CD8-positive, alpha-beta memory T cell (primary cell): ENCODE results near the gene KRT40. TPM values are rescaled to one million over a fixed set of nuclear protein-coding genes. Genes with fewer than 3 reads are reported as not detected.
"Not testable (repeated sequence)": the region's sequence is repeated elsewhere in the genome, so short reads cannot be mapped to it uniquely, and the experiment has no call there.

Experiments
- CTCF ChIA-PET: fragments of 350-600 bp; sonication (Branson Sonifier 250); formaldehyde crosslinking; loops from one replicate; lab custom pipeline; 2021; ENCODE audit warnings: antibody characterized with exemption; lab: Charles Lee
- POLR2A ChIA-PET: fragments of 350-600 bp; sonication (Branson Sonifier 250); formaldehyde crosslinking; loops from one replicate; lab custom pipeline; 2021; ENCODE audit warnings: antibody characterized with exemption; lab: Charles Lee
- DNase-seq, 5 donors: peaks; one replicate each; pipeline versions ENCODE4 v3.0.0 to v3.0.0-alpha.2; 2020 to 2022; ENCODE audit warnings: mixed read lengths in 1 of 5
- H3K27ac ChIP-seq: one replicate; pipeline ENCODE4 v1.7.0; 2013; ENCODE audit warnings: low read depth, mild to moderate bottlenecking, low read length, moderate library complexity
- H3K27me3 ChIP-seq: 2 replicates; pipeline ENCODE4 v1.7.0; 2013; ENCODE audit warnings: low read length, mild to moderate bottlenecking; ENCODE audit not compliant: insufficient read depth, poor library complexity, severe bottlenecking
- H3K36me3 ChIP-seq: 2 replicates; pipeline ENCODE4 v1.7.0; 2013; ENCODE audit warnings: mild to moderate bottlenecking, low read length, moderate library complexity; ENCODE audit not compliant: insufficient read depth
- H3K4me1 ChIP-seq: 2 replicates; pipeline ENCODE4 v1.7.0; 2013; ENCODE audit warnings: mild to moderate bottlenecking, low read length, moderate library complexity; ENCODE audit not compliant: insufficient read depth
- H3K4me3 ChIP-seq: 2 replicates; pipeline ENCODE4 v1.7.0; 2013; ENCODE audit warnings: mild to moderate bottlenecking, low read length
- H3K9me3 ChIP-seq: 2 replicates; pipeline ENCODE4 v1.7.0; 2013; ENCODE audit warnings: mild to moderate bottlenecking, low read length
- H3K27ac Mint-ChIP-seq, 8 donors: one replicate each; pipeline ENCODE4 v1.8.0; 2020 to 2021; ENCODE audit warnings: mixed read lengths in 8 of 8, mild to moderate bottlenecking in 6 of 8, inconsistent platforms in 3 of 8, moderate library complexity in 3 of 8
- H3K27me3 Mint-ChIP-seq, 2 donors: one replicate each; pipeline ENCODE4 v1.8.0; 2020 to 2021; ENCODE audit warnings: mixed read lengths in 2 of 2, mild to moderate bottlenecking in 1 of 2, moderate library complexity in 1 of 2
- H3K36me3 Mint-ChIP-seq, 3 donors: one replicate each; pipeline ENCODE4 v1.8.0; 2020 to 2021; ENCODE audit warnings: mixed read lengths in 3 of 3, inconsistent platforms in 1 of 3, mild to moderate bottlenecking in 1 of 3
- H3K4me1 Mint-ChIP-seq, 3 donors: one replicate each; pipeline ENCODE4 v1.8.0; 2020 to 2021; ENCODE audit warnings: mixed read lengths in 3 of 3, inconsistent platforms in 1 of 3, mild to moderate bottlenecking in 1 of 3
- H3K4me3 Mint-ChIP-seq, 7 donors: one replicate each; pipeline ENCODE4 v1.8.0; 2020 to 2021; ENCODE audit warnings: mixed read lengths in 7 of 7, mild to moderate bottlenecking in 6 of 7, moderate library complexity in 4 of 7, inconsistent platforms in 2 of 7
- H3K9me3 Mint-ChIP-seq, 5 donors: one replicate each; pipeline ENCODE4 v1.8.0; 2020 to 2022; ENCODE audit warnings: mixed read lengths in 5 of 5, mild to moderate bottlenecking in 3 of 5, moderate library complexity in 2 of 5, inconsistent platforms in 1 of 5
- polyA plus RNA-seq: library from polyadenylated mRNA; unstranded; fragments of 300-500 nt; fragmentation: Illumina TruSeq; gene quantifications from one replicate; pipeline ENCODE4 v1.2.3, GENCODE V29; 2021
- total RNA-seq, 2 experiments: library from RNA; stranded (reverse); gene quantifications; one replicate each; pipeline ENCODE4 v1.2.3, GENCODE V29; 2021

The KRT40 gene
- total and polyA plus RNA-seq, 3 experiments from 2014 or later = not detected

DNA sequence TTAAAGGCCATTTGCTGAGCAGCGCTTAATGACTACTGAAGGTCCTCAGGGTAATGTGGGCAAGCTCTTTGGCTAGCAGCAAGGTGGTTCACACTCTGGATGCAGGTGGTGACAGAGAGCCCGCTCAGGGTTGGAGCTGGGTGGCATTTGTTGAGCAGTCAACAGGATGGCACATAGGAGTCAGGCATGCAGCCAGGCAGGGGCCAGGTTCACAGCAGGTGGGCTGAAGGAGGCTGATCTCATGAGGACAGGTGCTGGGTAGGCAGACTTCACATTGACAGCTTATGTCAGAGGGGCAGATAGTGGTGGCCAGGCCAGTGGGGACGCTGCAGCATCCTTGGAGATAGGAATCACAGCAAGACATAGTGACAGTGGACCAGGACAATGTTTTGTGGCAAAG, 20.3 kb upstream of the KRT40 start:
- H3K36me3 ChIP-seq = no peaks in the 10 kb centered on the region
- no peak overlapping the region for H3K27ac Mint-ChIP-seq
- peaks cover 2% of the 10 kb centered on the region for H3K27me3 ChIP-seq
- no peak overlapping the region for H3K4me3 Mint-ChIP-seq
- ChIA-PET POLR2A (no interaction called here), CTCF (no interaction called here)
- H3K27me3 Mint-ChIP-seq = peaks cover 17 to 49% of the 10 kb centered on the region in 2 donors
- no peaks in the 10 kb centered on the region for H3K36me3 Mint-ChIP-seq
- H3K9me3 ChIP-seq = no peaks in the 10 kb centered on the region
- no peak overlapping the region for H3K4me3 ChIP-seq
- no peak for DNase-seq
- no peaks in the 10 kb centered on the region for H3K9me3 Mint-ChIP-seq
- no peaks in the 10 kb centered on the region for H3K4me1 ChIP-seq
- H3K27ac ChIP-seq = no peak overlapping the region
- no peaks in the 10 kb centered on the region for H3K4me1 Mint-ChIP-seq

DNA sequence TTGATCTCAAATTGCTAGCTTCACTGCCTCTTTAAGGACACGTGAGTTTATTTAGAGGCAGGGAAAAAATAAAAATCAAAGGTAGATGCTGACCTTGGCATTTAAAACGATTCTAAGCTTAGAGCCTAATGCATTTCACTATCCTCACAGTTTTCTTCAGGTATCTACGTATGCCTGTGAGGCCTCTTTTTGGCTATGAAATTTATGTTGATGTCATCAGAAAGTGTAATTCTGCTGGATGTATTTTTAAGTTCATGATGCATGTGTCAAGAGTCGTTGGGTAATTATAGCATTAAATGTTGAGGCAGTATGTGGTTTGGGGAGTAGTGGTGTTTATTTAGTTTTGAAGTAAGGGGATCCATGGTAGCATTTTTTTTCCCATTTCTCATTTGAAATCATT, 19.8 kb upstream of the KRT40 start:
- Histone ChIP-seq H3K9me3 (no peaks in the 10 kb centered on the region), H3K36me3 (no peaks in the 10 kb centered on the region), H3K27ac (no peak overlapping the region), H3K27me3 (no peaks in the 10 kb centered on the region), H3K4me3 (no peak overlapping the region), H3K4me1 (no peaks in the 10 kb centered on the region)
- ChIA-PET POLR2A (no interaction called here), CTCF (no interaction called here)
- H3K36me3 Mint-ChIP-seq = no peaks in the 10 kb centered on the region
- no peak for DNase-seq
- no peak overlapping the region for H3K27ac Mint-ChIP-seq
- no peak overlapping the region for H3K4me3 Mint-ChIP-seq
- no peaks in the 10 kb centered on the region for H3K4me1 Mint-ChIP-seq
- H3K9me3 Mint-ChIP-seq = no peaks in the 10 kb centered on the region
- peaks cover 19 to 53% of the 10 kb centered on the region in 2 donors for H3K27me3 Mint-ChIP-seq

DNA sequence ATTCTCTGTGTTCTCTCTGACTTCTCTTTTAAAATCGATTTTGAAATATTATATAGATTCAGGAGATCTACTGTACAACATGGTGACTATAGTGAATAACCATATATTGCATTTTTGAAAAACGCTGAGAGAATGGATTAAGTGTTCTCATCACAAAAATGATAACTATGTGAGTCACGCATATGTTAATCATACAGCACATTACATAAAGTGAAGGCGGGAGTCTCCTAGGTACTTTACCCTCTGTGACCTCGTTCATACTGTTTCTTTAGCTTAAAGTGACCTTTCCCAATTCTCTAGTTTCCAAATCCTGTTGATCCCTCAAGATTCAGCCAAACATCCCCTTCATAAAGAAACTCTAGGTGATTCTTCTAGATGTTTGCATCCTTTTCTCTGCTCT, 18.7 kb upstream of the KRT40 start:
- H3K36me3 Mint-ChIP-seq = no peaks in the 10 kb centered on the region
- H3K4me1 ChIP-seq = no peaks in the 10 kb centered on the region
- H3K27me3 Mint-ChIP-seq = peaks cover 23 to 64% of the 10 kb centered on the region in 2 donors
- no peaks in the 10 kb centered on the region for H3K4me1 Mint-ChIP-seq
- CTCF ChIA-PET = no interaction called here
- DNase-seq = no peak
- POLR2A ChIA-PET = no interaction called here
- H3K4me3 Mint-ChIP-seq = no peak overlapping the region
- no peaks in the 10 kb centered on the region for H3K27me3 ChIP-seq
- no peak overlapping the region for H3K4me3 ChIP-seq
- H3K27ac Mint-ChIP-seq = no peak overlapping the region
- H3K9me3 Mint-ChIP-seq = no peaks in the 10 kb centered on the region
- H3K9me3 ChIP-seq = no peaks in the 10 kb centered on the region
- H3K27ac ChIP-seq = no peak overlapping the region
- H3K36me3 ChIP-seq = no peaks in the 10 kb centered on the region

DNA sequence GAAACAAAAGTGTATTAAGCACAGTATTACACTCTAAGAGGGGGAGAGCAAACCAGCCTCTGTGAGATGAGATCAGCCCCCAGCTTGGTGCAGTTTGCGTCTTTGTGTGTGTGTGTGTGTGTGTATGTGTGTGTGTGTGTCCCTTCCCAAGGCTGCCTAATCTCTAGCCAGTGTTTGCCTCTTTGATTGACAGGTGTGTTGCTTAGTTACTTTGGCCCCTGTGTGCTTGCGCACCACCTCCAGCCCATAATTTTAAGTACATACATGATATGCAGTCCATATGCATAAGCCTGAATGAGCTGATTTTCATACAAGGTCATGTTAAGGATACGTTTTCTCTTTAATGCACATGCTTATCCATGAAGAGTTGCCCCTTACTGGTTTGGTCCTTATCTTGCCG, 17.7 kb upstream of the KRT40 start:
- Mint-ChIP-seq H3K27me3 (peaks cover 25 to 75% of the 10 kb centered on the region in 2 donors), H3K36me3 (no peaks in the 10 kb centered on the region), H3K27ac (no peak overlapping the region), H3K9me3 (no peaks in the 10 kb centered on the region), H3K4me1 (no peaks in the 10 kb centered on the region), H3K4me3 (no peak overlapping the region)
- Histone ChIP-seq H3K27ac (no peak overlapping the region), H3K36me3 (no peaks in the 10 kb centered on the region), H3K4me3 (no peak overlapping the region), H3K4me1 (no peaks in the 10 kb centered on the region), H3K9me3 (no peaks in the 10 kb centered on the region), H3K27me3 (peaks cover 5% of the 10 kb centered on the region)
- CTCF ChIA-PET = no interaction called here
- DNase-seq = no peak
- POLR2A ChIA-PET = no interaction called here

DNA sequence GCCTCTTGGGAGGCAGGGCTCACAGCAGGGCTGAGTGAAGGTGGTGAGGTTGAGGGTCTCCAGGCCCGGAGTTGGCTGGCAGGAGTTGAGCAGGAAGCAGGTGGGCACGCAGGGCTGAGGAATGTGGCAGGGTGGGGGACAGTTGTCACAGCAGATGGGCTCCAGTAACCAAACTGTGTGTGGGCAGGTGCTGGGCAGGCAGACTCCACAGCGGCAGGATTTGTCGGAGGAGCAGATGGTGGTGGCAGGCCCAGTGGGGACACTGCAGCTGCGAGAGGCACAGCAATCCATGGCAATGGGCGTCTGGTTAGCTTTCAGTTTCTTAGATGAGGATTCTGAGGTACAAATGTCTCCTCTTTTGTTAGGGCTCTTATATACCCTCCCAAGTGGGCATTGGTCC, 15.4 kb upstream of the KRT40 start, which contains the start of gene KRTAP3-2:
Gene KRTAP3-2, minus strand, starts transcription at position 344 of the 400 bp plus-strand sequence. Its CDS starts 53 bp downstream, at position 291.
- H3K27me3 ChIP-seq, H3K36me3 ChIP-seq, H3K9me3 ChIP-seq, H3K27ac Mint-ChIP-seq, H3K4me3 ChIP-seq, POLR2A ChIA-PET, H3K27ac ChIP-seq, H3K36me3 Mint-ChIP-seq, H3K9me3 Mint-ChIP-seq, H3K4me3 Mint-ChIP-seq, DNase-seq, CTCF ChIA-PET, H3K4me1 Mint-ChIP-seq, H3K4me1 ChIP-seq: not testable (repeated sequence)
- H3K27me3 Mint-ChIP-seq = peaks cover 27 to 83% of the 10 kb centered on the region in 2 donors

DNA sequence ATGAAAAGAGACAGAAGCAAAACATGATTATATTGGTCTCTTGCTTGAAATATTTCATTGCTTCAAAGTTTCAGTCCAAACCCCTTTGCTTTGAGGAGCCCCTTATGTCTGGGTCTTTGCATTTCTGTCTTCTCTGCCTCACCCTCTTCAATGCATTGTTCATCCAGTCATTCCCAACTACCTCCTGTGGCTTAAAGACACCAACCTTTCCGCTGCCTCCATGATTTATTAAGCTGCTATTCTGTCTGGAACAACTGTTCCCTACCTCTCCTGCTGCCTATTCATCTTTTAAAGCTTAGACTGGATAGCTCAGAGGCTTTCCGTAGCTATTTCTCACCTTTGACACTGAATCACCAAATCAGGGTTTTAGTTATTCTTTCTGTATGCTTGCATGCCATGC, 13.2 kb upstream of the KRT40 start:
- Histone ChIP-seq H3K4me3 (no peak overlapping the region), H3K9me3 (no peaks in the 10 kb centered on the region), H3K36me3 (no peaks in the 10 kb centered on the region), H3K4me1 (no peaks in the 10 kb centered on the region), H3K27me3 (peaks cover 5% of the 10 kb centered on the region), H3K27ac (no peak overlapping the region)
- Mint-ChIP-seq H3K4me1 (no peaks in the 10 kb centered on the region), H3K36me3 (no peaks in the 10 kb centered on the region), H3K4me3 (no peak overlapping the region), H3K27me3 (peaks cover 32 to 84% of the 10 kb centered on the region in 2 donors), H3K27ac (no peak overlapping the region), H3K9me3 (no peaks in the 10 kb centered on the region)
- no peak for DNase-seq
- POLR2A ChIA-PET = no interaction called here
- CTCF ChIA-PET = interaction anchor here (1.1 kb wide), 1 partner anchor 12 kb away, joined by 3 read pairs; no protein-coding TSS in a partner anchor

DNA sequence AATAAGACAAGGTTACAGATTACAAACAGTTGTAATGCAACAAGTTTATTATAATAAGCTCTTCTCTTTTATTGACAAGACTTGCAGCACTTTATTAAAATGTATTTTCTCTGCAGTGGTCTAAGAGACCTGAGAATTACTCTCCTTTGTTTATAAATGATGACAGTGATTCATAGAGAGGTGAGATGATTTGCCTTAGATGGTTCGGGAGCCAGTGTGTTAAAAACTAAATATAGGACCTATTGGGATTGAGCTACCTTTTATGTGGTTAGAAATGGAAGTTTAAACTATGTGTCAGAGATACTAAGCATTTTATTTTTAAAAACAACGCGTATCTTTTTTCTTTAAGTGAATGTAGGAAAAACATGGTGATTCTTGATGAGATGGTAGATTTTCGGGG, 12.7 kb upstream of the KRT40 start:
- CTCF ChIA-PET = no interaction called here
- H3K27me3 Mint-ChIP-seq = peaks cover 32 to 84% of the 10 kb centered on the region in 2 donors
- H3K4me3 Mint-ChIP-seq = no peak overlapping the region

DNA sequence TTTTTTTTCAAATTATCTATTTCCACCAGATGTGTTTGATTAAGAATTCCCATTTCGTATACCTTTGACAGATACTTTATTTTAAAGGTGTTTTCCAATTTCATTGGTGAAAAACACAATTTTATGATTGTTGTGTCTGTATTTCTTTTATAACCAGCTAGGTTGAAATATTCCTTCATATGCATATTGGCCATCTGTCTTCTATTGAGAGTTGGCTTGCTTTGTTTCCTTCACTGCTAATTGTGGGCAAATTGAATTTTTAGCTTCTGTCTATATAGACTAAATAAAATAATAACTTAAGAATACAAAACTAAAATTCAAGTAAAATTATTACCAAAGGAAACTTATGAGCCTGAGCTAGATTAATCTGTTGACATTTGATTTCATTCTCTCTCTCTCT, 11.0 kb upstream of the KRT40 start:
- no peak overlapping the region for H3K27ac Mint-ChIP-seq
- peaks cover 5% of the 10 kb centered on the region for H3K27me3 ChIP-seq
- H3K9me3 Mint-ChIP-seq = no peaks in the 10 kb centered on the region
- no peaks in the 10 kb centered on the region for H3K36me3 Mint-ChIP-seq
- ChIA-PET CTCF (no interaction called here), POLR2A (no interaction called here)
- H3K27me3 Mint-ChIP-seq = peaks cover 26 to 82% of the 10 kb centered on the region in 2 donors
- no peaks in the 10 kb centered on the region for H3K36me3 ChIP-seq
- H3K4me1 Mint-ChIP-seq = no peaks in the 10 kb centered on the region
- H3K27ac ChIP-seq = no peak overlapping the region
- H3K4me1 ChIP-seq = no peaks in the 10 kb centered on the region
- DNase-seq = no peak
- no peak overlapping the region for H3K4me3 ChIP-seq
- H3K4me3 Mint-ChIP-seq = no peak overlapping the region
- no peaks in the 10 kb centered on the region for H3K9me3 ChIP-seq

More for the DNA sequence above, 12.7 kb upstream of the KRT40 start:
- Histone ChIP-seq H3K4me3 (no peak overlapping the region), H3K27me3 (peaks cover 5% of the 10 kb centered on the region), H3K27ac (no peak overlapping the region), H3K36me3 (no peaks in the 10 kb centered on the region), H3K9me3 (no peaks in the 10 kb centered on the region), H3K4me1 (no peaks in the 10 kb centered on the region)
- no peak for DNase-seq
- Mint-ChIP-seq H3K27ac (no peak overlapping the region), H3K9me3 (no peaks in the 10 kb centered on the region), H3K36me3 (no peaks in the 10 kb centered on the region), H3K4me1 (no peaks in the 10 kb centered on the region)
- POLR2A ChIA-PET = no interaction called here

DNA sequence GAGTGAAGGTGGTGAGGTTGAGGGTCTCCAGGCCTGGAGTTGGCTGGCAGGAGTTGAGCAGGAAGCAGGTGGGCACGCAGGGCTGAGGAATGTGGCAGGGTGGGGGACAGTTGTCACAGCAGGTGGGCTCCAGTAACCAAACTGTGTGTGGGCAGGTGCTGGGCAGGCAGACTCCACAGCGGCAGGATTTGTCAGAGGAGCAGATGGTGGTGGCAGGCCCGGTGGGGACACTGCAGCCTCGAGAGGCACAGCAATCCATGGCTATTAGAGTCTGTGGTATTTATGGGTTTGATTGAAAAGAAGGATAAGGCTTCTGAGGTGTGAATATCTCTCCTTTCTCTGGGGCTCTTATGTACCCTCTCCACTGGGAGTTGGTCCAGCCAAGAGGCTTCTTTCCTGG, 9.7 kb upstream of the KRT40 start, which contains the start of gene KRTAP3-3:
Gene KRTAP3-3, minus strand, starts transcription at position 326 of the 400 bp plus-strand sequence. Its CDS starts 67 bp downstream, at position 259.
- Mint-ChIP-seq H3K4me3 (no peak within 1 kb of the TSS), H3K27ac (no peak within 1 kb of the TSS), H3K4me1 (no peaks in the 10 kb centered on the region), H3K27me3 (peaks cover 20 to 75% of the 10 kb centered on the region in 2 donors), H3K36me3 (no peaks in the 10 kb centered on the region), H3K9me3 (no peaks in the 10 kb centered on the region)
- no peak for DNase-seq
- Histone ChIP-seq H3K4me3 (no peak within 1 kb of the TSS), H3K27ac (no peak within 1 kb of the TSS), H3K9me3 (no peaks in the 10 kb centered on the region), H3K4me1 (no peaks in the 10 kb centered on the region), H3K27me3 (peaks cover 5% of the 10 kb centered on the region), H3K36me3 (no peaks in the 10 kb centered on the region)
- POLR2A ChIA-PET = no interaction called here
- CTCF ChIA-PET = no interaction called here
